Activated CD4-positive, alpha-beta T cell treated with anti-CD3 and anti-CD28 coated beads for 48 hours (primary cell): ENCODE results near the gene CTNNA3.
"Not testable (repeated sequence)": the region's sequence is repeated elsewhere in the genome, so short reads cannot be mapped to it uniquely, and the experiment has no call there.

ENCODE experiments used
- DNase-seq: peaks from one replicate; pipeline ENCODE4 v3.0.0-alpha.2; 2020

CTNNA3 gene

DNA sequence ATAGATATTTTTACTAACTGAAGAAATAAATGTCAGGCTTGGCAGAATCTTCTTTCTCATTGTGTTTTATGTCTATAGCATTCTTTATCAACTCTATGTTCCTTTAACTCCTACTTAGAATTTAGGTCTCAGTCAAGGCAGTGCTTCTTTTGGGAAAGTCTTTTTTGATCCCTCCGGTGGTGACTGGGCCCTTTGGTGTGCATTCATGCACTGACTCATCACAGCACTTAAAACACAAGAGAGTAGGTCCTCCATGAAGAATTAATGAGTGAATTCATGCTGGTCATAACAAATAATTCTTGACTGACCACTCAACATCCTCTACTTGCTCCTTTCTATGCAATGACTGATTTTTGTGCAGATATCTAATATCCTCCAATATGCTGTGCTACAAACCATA, 1229.0 kb downstream of the CTNNA3 start:
- DNase-seq, result no peak

DNA sequence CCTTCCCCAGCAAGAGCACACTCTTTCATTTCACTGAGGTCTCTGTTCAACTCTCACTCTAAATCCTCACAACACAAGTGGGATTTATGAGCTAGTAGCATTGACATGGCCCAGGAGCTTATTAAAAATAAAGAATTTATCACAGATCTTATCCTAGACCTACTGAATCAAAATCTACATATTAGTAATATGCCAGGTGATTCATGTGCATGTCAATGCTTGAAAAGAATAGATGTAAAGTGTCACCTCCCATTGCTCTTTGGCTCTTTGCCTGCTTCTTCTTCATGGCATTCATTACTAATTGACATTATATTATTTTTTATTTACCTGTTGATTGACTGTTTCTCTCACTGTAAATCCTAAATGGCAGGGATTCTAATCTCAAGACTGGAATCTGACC, 1229.4 kb downstream of the CTNNA3 start:
- DNase-seq, result no peak

DNA sequence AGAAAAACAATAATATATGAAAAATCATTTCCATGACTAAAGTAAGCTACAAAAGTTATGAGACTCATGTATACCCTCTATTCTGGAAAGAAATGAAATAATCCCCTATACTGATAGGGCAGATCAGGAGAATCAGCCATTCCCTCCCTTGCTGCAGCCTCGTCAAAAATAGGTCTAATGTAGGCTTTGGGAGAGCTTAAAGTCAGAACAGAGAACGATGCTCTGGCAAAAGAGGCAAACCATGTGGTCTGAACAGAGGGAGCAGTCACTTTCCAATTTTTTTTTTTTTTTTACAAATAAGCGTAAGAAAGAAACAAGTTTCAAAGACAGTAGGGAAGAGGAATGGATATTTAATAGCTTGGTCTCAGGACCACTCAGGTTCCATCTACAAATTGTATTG, 1232.4 kb downstream of the CTNNA3 start:
- DNase-seq, result no peak

DNA sequence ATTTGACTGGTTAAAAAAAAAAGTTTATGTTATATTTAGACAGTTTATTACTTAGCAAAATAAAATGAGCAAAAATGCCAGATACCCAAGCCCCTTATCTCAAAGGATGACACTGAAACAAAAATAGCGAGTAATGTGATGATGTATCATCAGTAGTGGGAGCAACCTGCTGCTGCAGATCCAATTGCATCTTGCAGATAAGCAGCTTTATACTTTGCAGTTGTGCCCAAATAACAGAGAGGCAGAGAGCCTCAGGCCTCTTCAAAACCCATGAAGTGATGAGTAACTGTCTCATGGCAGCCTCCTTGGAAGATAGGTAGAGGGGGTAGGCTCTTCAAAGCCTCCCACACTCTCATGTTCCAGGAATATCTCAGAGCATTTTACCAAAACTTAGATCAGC, 1238.4 kb downstream of the CTNNA3 start:
- no peak for DNase-seq

DNA sequence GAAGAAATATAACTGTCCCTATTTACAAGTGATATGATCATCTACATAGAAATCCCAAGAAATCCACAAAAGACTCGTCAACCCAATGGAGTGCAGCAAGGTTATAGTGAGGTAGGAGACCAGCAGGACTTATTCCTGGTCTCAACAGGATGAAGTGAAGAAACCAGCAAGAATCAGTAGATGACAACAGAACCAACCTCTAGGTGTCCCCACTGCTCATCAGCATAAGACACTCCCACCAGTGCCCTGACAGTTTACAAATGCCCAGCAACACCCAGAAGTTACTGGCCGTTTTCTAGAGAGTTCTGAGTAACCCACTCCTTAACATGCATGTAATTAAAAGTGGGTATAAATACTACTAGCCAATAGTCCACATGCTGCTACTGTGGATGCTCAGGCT, 1240.7 kb downstream of the CTNNA3 start:
- DNase-seq, result no peak

DNA sequence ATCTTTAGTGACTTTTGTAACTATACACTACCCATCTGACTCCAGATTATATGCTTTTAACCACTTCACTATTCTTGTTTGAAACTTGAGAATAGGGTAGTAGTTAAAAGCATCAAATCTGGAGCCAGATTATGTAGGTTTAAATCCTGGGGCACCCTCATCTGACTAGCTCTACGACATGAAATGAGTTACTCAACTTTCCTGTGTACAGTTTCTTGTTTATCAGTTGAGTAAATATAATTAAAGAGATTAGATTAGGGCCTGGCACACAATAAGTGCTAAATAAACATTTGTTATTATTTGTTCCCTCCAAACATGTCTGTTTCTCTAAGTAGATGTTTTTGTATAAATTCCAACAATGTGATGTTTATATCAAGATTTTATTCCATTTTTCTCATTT, 1255.4 kb downstream of the CTNNA3 start:
- no peak for DNase-seq

DNA sequence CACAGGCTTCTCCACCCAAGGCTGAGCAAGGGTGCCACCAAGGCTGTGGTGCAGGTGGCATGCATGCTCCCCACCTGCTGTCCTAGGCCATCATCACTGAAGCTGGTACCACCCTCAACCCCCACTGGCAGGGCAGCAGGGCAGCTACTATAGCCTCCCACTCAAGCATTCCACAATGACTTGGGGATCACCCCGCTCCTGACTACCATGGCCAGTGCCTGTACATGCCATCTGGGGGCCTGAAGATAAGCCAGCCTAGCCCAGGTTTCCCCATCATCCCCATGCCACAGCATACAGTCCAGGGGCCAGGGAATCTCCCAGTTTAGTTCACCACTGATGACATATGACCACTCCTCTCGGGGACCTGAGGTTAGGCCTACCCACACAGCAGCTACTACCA, 1281.1 kb downstream of the CTNNA3 start:
- DNase-seq, result no peak

DNA sequence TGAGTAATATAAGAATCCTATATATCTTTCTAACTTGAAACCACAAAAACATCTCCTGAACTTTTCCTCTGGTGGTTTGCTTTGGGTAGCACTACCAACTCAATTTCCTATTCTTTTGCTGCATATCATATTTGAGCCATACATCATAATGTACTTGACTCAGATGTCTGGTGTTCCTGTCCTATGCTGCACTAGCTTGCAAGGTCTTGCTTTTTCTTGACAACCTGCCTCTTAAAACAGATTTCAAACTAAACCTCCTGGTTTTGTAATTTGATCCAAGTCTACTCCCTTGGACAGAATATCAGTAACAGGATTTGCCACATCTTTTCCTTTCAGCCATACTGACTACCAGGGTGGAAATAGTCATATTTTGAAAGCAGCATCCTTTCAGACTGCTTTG, 1290.4 kb downstream of the CTNNA3 start:
- DNase-seq, result no peak

DNA sequence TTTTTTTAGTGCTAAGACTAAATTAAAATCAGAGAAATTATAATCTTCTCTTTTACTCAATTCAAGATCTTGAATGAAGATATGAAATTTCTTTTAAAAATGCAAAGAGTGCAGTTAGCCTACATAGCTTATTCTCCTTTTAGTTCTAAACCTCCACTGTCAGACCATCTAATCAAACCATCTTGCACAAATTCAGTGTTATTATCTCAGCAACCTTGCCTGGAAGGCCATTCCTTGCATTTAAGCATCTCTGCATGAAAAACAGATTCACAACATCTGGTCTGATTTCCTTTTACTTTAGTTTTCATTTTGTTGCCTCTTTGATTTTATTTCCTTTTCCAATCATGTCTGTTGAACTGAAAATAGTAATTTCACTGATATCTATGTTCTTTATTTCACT, 1297.3 kb downstream of the CTNNA3 start:
- DNase-seq, result no peak

DNA sequence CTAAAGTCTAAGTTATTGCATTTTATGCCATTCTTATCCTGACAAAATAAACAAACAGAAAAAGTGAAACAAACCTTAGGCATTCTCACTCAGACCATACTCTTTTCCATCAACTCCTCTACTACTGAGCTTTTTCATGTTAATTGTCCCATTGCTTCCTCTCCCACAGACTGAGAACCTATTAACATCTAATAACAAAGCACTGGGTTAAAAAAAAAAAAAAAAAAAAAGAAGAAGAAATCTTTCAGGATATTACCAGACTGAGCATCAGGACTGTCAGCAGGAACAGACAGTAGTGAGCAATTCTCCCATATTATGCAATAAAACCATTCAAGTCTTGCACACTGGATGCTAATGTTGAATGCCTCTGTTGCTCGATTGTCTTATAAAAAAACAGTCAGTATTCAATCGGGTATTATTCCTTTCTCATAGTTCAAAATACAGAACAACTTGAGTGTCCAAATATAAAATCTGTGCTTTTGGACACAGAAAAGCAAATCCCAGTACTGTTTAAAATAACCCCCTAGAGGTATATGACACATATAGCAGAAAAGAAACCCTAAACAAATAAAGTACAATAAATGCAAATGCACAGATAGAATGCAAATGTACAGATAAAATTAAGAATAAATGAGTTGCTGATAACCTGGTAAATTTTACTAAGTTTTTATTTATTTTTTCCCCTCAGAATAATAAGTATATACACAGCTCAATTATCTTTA, 1301.5 kb downstream of the CTNNA3 start:
- no peak for DNase-seq

DNA sequence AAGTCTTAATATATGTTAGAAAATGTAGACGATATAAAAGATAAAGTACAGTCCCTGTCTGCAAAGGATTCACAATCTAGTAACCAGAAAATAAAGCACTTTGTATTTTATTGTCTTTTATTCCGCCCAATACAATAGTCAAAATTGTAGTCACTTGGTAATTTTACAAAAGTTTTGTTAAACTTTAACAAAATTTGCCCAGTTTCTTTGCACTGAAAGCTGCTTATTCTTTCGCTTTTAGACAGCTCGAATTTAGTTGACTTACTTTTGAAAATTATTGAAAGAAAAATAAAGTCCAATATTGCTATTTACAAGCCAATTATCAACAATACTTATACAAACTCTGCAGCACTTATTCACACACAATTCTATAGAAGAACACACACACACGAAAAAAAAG, 1305.1 kb downstream of the CTNNA3 start:
- DNase-seq, result no peak

DNA sequence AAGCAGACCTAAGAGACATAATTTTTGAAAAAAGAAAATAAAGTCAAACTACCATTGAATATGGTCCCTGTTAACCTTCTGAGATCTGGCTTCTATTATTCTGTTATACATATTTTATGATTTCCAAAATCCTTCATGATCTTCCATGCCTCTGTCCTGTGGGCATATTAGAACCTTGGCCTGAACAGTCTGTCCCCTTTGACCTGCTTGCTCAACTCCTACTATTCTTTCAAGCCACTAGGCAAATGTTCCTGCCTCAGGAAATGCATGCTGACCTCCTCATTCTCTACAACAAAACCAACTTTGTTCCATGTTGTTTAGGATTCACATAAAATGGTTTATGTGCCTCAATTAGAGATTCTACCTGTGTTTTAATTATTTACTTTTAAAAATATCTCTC, 1315.0 kb downstream of the CTNNA3 start:
- no peak for DNase-seq

DNA sequence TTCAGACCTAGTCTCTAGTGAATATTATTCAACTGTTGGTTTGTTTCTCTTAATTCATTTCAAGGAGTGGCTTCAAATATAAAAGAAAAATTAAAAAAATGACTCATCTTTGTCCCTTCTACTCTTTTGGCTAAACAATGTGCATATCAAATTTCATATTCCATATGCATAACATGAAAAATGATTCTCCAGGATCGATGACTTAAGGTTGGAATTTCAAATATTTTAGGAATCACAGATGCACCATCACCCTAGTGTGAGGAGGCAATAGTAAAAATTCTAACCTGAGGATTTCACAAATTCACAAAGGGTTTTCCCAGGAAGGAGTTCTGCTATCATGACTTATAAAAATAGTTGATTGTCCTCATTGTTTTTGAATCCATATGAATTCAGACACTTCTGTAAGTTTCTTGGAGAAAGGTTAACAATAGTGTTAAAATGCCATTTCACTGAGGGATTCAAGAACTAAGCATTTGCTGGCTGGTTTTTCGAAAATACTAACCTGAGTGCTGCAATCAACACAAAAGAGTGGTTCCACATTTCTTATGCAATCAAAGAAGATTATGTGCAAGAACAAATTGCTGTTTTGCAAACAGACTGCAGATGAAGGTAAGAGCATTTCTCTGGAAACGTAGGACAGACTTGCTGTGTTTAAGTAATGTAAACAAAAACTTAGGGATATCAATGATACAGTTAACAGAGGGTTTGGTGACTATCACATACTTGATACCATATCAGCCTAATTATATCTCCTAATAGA, 1317.7 kb downstream of the CTNNA3 start:
- DNase-seq, result no peak

DNA sequence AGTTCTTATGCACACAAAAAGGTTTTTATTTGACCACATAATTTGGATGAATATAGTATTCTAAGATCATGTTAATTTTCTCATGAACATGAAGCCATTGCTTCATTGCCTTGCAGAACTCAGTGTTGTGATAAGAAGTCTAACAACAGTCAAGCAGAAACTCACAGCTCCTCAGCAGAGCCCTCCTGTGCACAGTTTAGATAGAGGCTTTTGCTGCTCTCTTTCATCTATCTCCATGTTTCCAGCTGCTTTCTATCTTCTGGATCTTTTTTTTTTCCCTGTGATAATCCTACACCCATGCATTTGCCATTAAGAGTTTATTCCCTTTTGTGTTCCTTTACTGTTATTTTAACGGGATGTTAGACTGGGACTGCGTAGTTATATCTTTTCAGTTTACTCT, 1327.8 kb downstream of the CTNNA3 start:
- no peak for DNase-seq

DNA sequence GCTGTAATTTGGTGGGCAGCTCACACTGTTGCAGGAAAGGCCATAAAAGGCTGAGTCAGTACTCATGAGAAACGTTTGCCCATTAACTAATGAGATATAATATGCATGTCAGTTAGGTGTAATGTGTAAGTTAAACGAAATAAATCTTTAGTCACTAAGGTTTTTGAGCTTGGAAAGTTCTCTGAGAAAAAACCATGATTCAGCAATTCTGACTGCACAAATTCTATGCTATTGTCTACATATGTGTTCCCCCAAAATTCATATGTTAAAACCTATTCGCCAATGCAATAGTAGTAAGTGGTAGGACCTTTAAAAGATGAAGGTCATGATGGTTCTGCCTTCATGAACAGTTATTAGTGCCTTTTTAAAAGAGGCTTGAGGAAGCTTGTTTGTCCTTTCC, 1329.8 kb downstream of the CTNNA3 start:
- DNase-seq, result no peak

DNA sequence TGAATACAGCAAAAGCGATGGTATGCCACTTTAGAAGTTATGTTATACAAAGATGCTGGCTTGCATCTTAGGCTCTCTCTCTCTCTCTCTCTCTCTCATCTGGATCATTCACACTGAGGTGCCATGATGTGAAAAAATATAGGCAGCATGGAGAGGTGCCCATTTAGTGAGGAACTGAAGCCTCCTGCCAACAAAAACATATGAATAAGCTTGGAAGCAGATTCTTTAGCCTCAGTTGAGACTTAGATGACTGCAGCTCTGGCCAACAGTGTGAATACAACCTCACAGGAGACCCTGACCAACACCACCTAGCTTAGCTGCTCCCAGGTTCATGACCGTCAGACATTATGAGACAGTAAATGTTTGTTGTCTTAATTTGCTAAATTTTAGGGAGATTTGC, 1330.3 kb downstream of the CTNNA3 start:
- DNase-seq, result no peak

DNA sequence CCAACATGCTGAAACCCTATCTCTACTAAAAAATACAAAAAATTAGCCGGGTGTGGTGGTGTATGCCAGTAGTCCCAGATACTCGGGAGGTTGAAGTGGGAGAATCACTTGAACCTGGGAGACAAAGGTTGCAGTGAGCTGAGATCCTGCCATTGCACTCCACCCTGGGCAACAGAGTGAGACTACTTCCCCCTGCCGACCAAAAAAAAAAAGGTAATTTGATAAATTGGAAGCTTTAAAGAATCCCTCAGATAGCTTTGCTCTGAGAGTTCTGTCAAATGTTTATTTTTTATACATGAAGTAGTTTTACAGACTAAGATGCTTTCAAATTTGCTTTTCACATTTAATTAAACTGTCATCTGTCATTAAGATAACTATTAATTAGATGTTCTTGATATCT, 1333.5 kb downstream of the CTNNA3 start:
- no peak for DNase-seq

DNA sequence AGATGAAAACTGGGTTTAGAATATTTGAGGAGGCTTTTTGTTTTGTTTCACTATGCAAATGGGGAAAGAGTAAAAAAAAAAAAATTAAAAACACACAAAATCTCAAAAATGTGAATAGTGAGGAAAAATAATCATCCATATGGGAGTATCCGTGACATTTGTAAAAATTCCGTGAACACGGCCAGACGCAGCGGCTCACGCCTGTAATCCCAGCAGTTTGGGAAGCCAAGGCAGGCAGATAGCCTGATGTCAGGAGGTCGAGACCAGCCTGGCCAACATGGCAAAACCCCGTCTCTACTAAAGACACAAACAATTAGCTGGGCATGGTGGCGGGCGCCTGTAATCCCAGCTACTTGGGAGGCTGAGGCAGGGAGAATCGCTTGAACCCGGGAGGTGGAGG, 1342.2 kb downstream of the CTNNA3 start:
- DNase-seq, result not testable (repeated sequence)

DNA sequence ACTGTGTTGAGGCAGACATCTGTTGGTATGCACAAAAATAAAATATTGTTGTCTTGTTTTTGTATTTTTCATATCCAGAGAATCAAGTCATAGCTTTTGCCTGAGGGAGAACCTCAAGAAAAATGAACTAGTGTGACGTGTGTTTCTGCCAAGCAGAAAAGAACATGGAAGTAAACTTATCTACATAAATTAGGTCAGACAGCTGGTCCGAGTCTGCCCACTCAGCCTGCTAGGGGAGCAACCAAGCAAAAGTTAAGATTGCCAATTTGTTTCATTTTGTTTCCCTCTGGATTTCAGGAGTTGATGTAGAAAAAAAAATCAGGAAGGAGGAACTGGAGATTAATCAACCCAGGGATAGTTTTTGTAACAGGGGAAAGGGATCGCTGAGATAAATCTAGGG, 1342.6 kb downstream of the CTNNA3 start:
- DNase-seq, result no peak

DNA sequence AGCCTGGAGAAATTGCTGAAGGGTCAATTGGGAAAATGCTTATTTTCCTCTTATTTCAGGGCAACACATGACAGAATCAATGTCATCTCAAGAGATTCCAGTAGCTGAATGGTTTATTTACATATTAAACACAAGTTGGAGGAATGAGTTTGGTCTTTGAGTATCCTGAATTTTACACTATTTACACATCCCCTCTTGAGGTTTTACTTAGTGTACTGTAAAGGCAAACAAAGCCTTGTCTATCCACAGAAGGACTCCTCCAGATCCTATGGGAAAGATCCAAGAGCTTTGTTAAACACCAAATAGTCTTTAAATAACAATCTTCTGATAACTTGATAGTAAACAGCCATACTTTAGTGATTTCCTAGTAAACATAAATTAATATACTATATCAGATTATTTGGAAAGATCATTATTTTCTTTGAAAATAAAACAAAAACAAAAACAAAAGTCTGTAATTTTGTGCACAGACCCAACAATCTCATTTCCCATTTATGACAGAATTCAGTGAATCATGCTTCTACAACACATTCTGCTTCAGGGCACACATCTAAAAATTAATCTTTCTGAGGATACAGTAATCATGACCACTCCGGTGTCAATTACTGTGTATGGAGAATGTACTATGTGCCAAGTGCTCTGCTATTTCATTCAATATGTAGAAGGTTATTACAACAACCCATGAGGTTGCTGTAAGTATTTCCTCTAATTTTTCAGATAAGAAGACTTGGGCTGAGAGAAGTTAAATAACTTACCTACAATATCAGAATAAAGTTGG, 1345.2 kb downstream of the CTNNA3 start:
- no peak for DNase-seq

DNA sequence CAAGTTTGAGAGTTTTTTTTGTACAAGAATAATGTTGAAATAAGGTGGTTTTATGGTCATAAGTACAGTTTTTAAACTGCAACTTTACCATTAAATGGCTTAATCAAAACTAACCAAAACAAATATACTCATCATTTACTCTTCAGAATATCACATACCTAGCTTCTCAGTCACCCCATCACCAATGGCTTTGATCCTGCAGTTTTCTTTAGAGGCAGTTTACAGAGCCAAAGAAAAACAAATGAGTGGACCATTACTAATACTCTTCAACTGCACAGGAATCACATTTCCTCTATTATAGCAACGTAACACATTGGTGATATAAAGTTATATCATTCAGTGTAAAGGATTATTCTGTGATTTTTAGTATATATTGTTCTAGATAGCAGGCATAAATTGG, 1346.3 kb downstream of the CTNNA3 start:
- no peak for DNase-seq

DNA sequence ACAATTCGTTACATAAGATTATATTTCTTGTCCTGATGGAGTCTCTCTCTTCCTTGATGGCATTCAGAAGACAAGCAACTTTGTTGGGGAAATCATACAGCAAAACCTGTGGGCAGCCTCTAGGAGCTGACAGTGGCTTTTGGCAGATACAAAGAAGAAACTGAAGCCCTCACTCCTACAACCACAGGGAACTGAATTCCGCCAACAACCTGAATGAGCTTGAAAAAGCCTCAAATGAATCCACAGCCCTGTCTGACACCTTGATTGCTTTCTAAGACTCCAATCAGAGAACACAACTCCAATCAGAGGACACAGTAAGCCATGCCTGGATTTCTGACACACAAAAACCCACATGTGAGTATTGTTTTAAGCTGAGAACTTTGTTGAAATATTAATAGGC, 1346.9 kb downstream of the CTNNA3 start:
- no peak for DNase-seq

DNA sequence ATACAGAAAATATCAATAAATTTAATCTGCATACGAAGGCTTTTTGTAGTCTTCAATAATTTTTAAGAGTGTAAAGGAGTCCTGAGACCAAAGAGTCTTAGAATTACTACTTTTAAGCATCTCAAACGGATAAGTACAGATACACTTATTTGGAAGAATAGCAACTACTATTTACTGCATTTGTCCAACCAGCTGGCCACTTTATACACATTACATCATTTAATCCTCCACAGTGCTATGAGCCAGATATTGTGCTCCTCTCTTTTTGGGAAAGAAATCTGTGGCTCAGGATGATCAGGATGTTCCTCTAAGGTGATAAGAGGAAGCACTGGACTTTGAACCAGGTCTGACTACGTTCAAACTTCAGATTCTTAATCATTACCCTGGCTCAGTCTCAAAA, 1358.8 kb downstream of the CTNNA3 start:
- no peak for DNase-seq

DNA sequence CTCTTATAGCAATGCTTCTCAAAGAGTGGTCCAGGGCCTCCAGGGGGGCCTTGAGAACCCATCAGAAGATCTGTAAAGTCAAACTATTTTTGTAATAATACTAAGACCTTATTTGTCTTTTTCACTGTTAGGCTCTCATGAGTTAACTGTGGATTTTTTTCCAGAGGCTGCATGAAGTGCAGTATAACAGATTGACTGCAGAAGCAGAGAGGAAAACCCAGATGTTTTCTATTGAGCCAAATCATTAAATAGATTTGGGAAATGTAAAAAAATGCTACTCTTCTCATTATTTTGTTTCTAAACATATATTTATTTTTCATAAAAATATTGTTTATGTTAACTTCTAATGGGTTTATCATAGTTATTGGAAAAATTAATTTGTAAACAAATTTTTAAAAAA, 1359.2 kb downstream of the CTNNA3 start:
- DNase-seq, result no peak
